C4-2B (cell line): ENCODE measurements around the gene CCDC6.

ENCODE experiments used
- H3K27ac ChIP-seq: fragments of 450-650 bp; 2 replicates; pipeline ENCODE4 v1.5.1; 2017
- CTCF ChIP-seq: fragments of 450-650 bp; conservative IDR thresholded peaks from 2 replicates; pipeline ENCODE4 v1.5.1; 2017; ENCODE audit warnings: mild to moderate bottlenecking
- ZFX ChIP-seq: fragments of 450-650 bp; IDR thresholded peaks from 2 replicates; pipeline ENCODE4 v1.6.1; 2017

CCDC6 gene

GRCh38 chr10:59823751-59824150 lies 82.6 kb downstream of the CCDC6 start:
- no peak for TF ChIP-seq CTCF
- no peak for TF ChIP-seq ZFX
- H3K27ac ChIP-seq, result no peak overlapping the region

- no peak overlapping the region for H3K27ac ChIP-seq
- TF ChIP-seq CTCF (no peak), ZFX (no peak)
Measured at GRCh38 chr10:59823111-59823510, 83.2 kb downstream of the CCDC6 start.

- no peak overlapping the region for H3K27ac ChIP-seq
- no peak for TF ChIP-seq CTCF
- TF ChIP-seq ZFX, result no peak
Measured at GRCh38 chr10:59820471-59820870, 85.9 kb downstream of the CCDC6 start.

DNA sequence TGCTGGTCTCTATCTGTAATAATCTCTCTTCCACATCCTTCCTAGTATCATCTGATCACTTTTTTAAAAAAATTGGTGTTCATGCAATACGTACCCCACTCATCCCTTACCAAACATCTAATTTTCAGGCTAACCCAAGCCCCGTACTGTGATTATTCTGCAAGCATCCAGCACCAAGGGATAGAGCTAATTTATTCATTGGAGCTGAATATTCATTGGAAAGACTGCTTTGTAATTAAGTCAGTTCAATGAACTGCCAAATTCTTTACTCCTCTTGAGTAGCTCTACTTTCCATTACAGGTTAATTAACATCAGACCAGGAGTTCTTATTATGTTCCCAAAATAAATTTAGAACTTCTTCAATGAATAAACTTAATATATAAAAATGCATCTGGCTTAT lies 86.7 kb downstream of the CCDC6 start:
- TF ChIP-seq CTCF (no peak), ZFX (no peak)
- no peak overlapping the region for H3K27ac ChIP-seq

DNA sequence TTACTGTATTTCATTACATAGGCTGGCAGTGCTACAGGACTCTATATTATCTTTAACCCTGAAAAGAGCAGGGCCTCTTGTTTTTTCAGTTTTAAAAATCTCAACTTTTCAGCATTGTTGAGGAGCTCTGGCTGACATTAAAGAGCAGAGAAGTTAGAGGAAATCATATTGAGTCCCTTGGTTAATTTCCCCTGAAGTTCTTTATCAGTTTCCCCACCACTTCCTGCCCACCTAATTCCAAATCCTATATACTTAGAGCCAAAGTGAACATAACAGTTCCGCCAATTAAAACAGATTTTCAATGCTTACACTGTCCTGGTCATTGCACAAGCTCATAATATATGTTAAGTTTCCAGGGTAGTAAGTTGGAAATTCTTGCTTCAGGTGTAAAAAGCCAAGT lies 87.1 kb downstream of the CCDC6 start:
- TF ChIP-seq CTCF (no peak), ZFX (no peak)
- H3K27ac ChIP-seq, result no peak overlapping the region

DNA sequence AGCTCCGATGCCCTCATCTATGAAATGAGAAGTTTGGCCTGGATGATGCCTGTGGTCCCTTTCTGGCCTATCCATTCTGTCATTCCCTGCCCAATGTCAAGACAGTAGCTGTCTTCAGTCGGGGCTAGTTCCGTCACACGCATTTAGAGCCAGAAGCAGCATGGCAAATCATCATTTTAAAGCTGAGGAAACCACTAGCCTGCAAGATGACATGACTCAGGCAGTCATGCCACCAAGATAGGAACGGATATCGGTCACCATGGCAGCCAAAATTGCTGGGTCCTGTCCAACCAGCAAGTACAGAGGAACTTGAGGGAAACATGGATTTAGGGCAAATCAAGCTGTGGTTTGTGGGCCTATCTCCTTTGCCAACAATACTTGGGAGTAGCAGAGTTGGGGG lies 88.6 kb downstream of the CCDC6 start:
- H3K27ac ChIP-seq, result no peak overlapping the region
- no peak for TF ChIP-seq ZFX
- TF ChIP-seq CTCF, result no peak

DNA sequence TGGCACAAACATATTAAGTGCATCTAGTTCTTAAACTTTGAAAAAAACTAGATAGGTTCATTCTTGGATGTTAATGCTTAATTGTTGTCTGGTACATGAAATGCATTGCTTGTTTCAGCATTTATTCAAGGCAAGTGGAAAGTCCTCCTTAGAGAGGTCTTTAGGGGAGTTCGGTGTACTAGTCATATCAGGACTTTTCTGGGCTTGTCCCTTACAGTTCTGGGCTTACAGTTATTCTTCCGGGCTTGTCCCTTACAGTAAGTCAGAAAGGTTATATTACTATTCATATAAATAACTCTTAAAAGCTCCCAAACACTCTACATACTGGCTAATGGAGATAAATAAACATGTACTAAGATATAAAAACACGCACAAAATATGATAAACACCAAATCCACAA lies 91.5 kb downstream of the CCDC6 start:
- TF ChIP-seq ZFX (no peak), CTCF (no peak)
- H3K27ac ChIP-seq, result no peak overlapping the region
